Stimulated activated CD8-positive, alpha-beta memory T cell treated with anti-CD3 and anti-CD28 coated beads, Interleukin-12 subunit alpha, Interleukin-12 subunit beta, amount 100 ng/mL, for 4 hours (primary cell): ENCODE measurements around the gene RXYLT1.
"Not testable (repeated sequence)": the region's sequence is repeated elsewhere in the genome, so short reads cannot be mapped to it uniquely, and the experiment has no call there.

ENCODE experiments used
- DNase-seq: peaks from one replicate; pipeline ENCODE4 v3.0.0-alpha.2; 2020; ENCODE audit warnings: low read depth

RXYLT1 gene

GRCh38 chr12:63802012-63802608 is 22.4 kb downstream of the RXYLT1 start:
- no peak for DNase-seq

- DNase-seq: no peak
These were observed 25.0 kb downstream of the RXYLT1 start for GRCh38 chr12:63804746-63805145.

GRCh38 chr12:63805704-63806672 is 26.3 kb downstream of the RXYLT1 start:
- DNase-seq: no peak

- DNase-seq: no peak
These were observed 28.9 kb downstream of the RXYLT1 start for GRCh38 chr12:63808631-63809030.

- no peak for DNase-seq
These were observed 29.9 kb downstream of the RXYLT1 start for GRCh38 chr12:63809566-63809965.

GRCh38 chr12:63811334-63811733 is 31.6 kb downstream of the RXYLT1 start:
- DNase-seq: no peak

- no peak for DNase-seq
These were observed 32.0 kb downstream of the RXYLT1 start for GRCh38 chr12:63811755-63812154.

GRCh38 chr12:63814146-63814772 is 34.5 kb downstream of the RXYLT1 start:
- DNase-seq: no peak

- no peak for DNase-seq
These were observed 35.8 kb downstream of the RXYLT1 start for GRCh38 chr12:63815482-63815852.

GRCh38 chr12:63816031-63816430 is 36.3 kb downstream of the RXYLT1 start:
- no peak for DNase-seq

GRCh38 chr12:63820427-63820826 is 40.7 kb downstream of the RXYLT1 start:
- no peak for DNase-seq

GRCh38 chr12:63821781-63822251 is 42.1 kb downstream of the RXYLT1 start:
- no peak for DNase-seq

- DNase-seq: no peak
These were observed 42.6 kb downstream of the RXYLT1 start for GRCh38 chr12:63822352-63822751.

GRCh38 chr12:63823040-63823439 is 43.3 kb downstream of the RXYLT1 start:
- DNase-seq: no peak

- no peak for DNase-seq
These were observed 46.4 kb downstream of the RXYLT1 start for GRCh38 chr12:63826006-63826585.

GRCh38 chr12:63828867-63829266 is 49.2 kb downstream of the RXYLT1 start:
- no peak for DNase-seq

GRCh38 chr12:63836046-63836445 is 56.3 kb downstream of the RXYLT1 start:
- DNase-seq: no peak

- DNase-seq: no peak
These were observed 57.2 kb downstream of the RXYLT1 start for GRCh38 chr12:63836936-63837335.

GRCh38 chr12:63838411-63838810 is 58.7 kb downstream of the RXYLT1 start:
- no peak for DNase-seq

GRCh38 chr12:63841011-63841410 is 61.3 kb downstream of the RXYLT1 start:
- no peak for DNase-seq

GRCh38 chr12:63841571-63841970 is 61.9 kb downstream of the RXYLT1 start:
- DNase-seq: no peak

GRCh38 chr12:63842750-63843149 is 63.0 kb downstream of the RXYLT1 start:
- DNase-seq: not testable (repeated sequence)
